Astrocyte of the spinal cord (primary cell): ENCODE data around the gene STK11IP.

ENCODE experiments used
- DNase-seq: peaks from one replicate; pipeline ENCODE4 v3.0.0; 2011; ENCODE audit warnings: low read depth, low spot score
- H3K4me3 ChIP-seq: 2 replicates; pipeline ENCODE4 v1.5.1; 2011; ENCODE audit warnings: low read depth, mild to moderate bottlenecking, low read length, moderate library complexity
- in situ Hi-C: cut with HindIII; loops from 2 replicates; pipeline ENCODE4 v1.10.0; 2017; ENCODE audit warnings: low sequenced_read_pairs
- TF ChIP-seq, protein P1 (sequence below): IDR thresholded peaks from 2 replicates; pipeline ENCODE4 v1.5.1; 2012; ENCODE audit warnings: low read depth, mild to moderate bottlenecking, low read length, inconsistent platforms

STK11IP gene

DNA sequence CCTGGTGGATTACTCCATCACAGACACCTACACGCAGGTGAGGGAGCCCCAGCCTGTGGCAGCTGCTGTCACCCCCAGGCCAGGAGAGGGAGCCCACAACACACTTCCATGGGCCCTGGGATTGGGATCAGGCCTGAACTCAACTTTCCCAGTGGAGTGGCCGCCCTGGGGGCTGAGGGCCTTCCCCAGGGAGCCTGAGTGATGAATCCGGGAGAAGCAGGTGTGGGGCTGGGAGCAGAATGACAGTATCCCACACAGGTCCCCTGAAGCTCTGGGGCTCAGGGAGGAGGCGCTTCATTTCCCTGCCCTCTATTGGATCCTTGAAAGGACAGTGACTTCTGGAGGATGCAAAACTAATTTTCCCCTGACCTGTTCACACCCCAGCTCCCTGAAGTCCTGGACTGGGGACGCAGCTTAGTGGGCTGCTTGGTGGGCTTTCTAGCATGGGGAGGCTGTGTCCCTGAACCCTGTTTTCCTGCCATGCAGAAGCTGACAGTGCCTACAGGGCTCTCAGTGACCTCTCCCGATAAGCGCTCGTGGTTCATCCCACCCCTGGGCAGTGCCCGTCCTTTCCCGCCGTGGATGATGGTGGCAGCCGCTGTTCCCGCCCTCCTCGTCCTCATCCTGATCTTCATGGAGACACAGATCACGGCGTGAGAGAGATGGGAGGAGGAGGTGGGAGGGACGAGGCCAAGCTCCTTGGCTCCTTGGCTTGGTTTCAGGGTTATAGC, 40.7 kb downstream of the STK11IP start:
- TF ChIP-seq, protein P1, sequence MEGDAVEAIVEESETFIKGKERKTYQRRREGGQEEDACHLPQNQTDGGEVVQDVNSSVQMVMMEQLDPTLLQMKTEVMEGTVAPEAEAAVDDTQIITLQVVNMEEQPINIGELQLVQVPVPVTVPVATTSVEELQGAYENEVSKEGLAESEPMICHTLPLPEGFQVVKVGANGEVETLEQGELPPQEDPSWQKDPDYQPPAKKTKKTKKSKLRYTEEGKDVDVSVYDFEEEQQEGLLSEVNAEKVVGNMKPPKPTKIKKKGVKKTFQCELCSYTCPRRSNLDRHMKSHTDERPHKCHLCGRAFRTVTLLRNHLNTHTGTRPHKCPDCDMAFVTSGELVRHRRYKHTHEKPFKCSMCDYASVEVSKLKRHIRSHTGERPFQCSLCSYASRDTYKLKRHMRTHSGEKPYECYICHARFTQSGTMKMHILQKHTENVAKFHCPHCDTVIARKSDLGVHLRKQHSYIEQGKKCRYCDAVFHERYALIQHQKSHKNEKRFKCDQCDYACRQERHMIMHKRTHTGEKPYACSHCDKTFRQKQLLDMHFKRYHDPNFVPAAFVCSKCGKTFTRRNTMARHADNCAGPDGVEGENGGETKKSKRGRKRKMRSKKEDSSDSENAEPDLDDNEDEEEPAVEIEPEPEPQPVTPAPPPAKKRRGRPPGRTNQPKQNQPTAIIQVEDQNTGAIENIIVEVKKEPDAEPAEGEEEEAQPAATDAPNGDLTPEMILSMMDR, result peak; percentile 29
- in situ Hi-C loops, result no loop called here
- DNase-seq, result no peak
- H3K4me3 ChIP-seq, result no peak overlapping the region

DNA sequence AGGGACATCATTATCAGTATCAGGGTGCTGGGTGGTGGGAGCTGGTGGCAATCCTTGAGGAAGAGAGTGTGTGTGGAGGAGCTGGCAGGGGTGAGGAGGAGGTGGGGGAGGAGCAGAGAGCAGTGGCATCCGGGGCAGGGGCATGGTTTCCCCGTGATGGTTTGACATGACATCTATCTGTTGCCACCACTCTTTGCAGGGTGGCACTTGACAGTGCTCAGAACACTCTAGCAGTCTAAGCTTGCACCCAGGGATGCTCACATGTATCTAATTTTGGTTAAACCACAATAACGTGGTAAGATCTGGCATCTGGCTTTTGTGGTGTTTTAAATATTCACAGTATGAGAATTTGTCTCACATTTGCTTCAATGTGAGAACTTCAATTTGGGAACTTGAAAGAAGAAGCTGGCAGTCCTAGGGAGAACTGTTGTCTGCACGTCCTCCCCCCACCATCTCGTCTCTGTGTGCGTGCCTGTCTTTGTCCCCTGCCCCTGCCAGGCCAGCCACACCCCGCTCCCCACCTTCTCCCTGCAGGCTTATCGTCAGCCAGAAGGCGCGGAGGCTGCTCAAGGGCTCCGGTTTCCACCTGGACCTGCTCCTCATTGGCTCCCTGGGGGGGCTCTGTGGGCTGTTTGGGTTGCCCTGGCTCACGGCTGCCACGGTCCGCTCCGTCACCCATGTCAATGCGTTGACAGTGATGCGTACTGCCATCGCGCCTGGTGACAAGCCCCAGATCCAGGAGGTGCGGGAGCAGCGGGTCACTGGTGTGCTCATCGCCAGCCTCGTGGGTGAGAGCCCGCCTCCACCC, 41.5 kb downstream of the STK11IP start:
- in situ Hi-C loops, result no loop called here
- no peak for DNase-seq
- H3K4me3 ChIP-seq, result no peak overlapping the region
- TF ChIP-seq, protein P1, result no peak

DNA sequence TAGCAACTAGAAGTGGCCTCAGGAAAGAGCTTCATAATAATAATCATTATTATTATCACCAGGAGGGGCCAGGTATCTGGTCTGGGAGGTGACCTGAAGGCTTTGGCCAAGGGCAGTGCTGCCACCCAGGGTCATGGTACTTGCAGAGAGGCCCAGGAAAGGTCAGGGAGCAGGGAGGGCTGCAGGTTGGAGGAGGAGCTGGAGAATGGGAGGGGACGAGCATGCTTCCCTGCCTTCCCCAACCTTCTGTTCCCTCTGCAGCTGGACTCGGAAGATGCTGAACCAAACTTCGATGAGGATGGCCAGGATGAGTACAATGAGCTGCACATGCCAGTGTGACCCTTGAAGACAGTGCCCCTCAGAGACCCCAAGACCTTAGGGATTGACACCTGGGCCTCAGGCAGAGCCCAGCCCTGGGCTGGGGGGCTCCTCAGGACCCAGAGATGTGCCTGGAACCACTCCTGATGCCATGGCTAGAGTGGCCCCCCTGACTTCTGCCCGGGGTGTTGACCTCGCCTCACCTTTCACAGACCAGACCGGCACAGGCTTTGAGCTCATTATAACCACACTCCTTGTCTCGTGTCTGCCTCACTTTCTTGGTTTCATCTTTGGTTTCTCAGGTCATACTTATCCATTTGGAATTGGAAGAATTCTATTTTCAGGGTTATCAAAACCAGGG, 43.9 kb downstream of the STK11IP start:
- TF ChIP-seq, protein P1, result no peak
- in situ Hi-C loops, result no loop called here

DNA sequence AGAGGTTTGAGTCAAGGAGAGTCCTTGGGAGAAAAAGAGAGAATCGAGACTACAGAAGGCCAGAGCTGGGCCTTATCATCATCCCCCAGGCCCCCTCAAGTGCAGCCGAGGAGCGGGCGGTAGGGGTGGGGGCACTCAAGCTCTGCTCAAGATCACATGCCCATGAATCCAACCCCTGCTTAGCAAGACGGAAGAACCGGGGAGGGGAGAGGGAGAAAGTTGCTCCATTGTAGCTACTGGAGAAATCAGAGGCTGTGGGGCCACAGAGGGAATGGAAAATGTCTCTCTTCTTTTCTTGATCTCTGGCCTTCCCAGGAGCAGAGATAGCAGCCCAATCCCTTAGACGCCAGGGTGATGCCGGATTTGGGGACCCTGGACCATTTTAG, 44.4 kb downstream of the STK11IP start:
- no peak overlapping the region for H3K4me3 ChIP-seq
- TF ChIP-seq, protein P1, result no peak
- in situ Hi-C loops, result no loop called here
- no peak for DNase-seq

More for the DNA sequence above, 43.9 kb downstream of the STK11IP start:
- no peak overlapping the region for H3K4me3 ChIP-seq
- no peak for DNase-seq

DNA sequence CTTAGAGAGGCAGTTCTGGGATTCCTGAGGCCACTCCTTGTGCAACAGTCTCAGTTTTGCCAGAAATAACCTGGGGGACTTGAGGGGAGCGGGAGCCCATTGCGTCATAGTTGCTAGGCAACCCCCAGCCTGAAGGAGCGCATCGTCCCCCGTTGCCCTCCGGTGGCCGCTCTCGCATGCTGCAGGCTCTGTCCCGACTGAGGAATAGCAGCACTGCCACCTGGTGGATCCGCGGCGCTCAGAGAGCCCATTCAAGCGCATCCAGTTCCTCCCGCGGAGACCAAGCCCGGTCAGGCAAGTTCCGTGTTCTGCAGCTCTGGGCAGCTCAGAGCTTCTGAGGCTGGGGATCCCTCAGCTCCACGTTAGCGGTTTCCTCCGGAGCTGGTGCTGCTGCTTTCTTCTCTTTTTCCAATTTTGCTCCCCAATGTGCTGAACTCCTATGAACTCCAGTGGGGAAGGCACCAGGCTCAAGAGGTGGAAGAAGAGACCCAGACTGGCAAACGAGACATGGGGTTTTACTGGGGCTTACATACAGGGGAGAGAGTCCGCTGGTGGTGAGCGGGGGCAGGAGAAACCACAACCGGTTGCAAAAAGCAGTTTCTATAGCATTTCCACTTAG, 44.9 kb downstream of the STK11IP start:
- DNase-seq, result peak; percentile 93
- TF ChIP-seq, protein P1, result peak; percentile 100
- no peak overlapping the region for H3K4me3 ChIP-seq
- in situ Hi-C loops, result no loop called here

DNA sequence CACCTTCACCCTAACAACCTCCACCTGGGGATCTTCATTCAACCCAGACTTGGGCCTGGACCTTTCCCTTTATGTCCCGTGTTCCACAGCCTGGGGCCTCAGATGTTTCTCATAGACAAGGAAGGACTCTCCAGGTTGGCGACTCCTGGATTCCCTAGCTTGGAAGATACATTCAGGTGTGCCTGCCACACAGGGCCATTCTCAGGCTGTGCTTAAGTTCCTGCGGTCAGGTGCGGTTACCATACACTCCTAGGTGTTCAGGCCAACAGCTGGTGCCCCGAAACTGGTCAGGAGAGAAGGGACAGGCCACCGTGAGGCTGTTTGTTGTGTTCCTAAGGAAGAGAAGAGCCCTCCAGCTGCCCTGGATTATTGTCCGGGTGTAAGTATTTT, 45.4 kb downstream of the STK11IP start:
- no peak overlapping the region for H3K4me3 ChIP-seq
- TF ChIP-seq, protein P1, result no peak
- in situ Hi-C loops, result no loop called here
- DNase-seq, result no peak
